ENCODE data around the gene POU4F2.

Gene POU4F2

DNA sequence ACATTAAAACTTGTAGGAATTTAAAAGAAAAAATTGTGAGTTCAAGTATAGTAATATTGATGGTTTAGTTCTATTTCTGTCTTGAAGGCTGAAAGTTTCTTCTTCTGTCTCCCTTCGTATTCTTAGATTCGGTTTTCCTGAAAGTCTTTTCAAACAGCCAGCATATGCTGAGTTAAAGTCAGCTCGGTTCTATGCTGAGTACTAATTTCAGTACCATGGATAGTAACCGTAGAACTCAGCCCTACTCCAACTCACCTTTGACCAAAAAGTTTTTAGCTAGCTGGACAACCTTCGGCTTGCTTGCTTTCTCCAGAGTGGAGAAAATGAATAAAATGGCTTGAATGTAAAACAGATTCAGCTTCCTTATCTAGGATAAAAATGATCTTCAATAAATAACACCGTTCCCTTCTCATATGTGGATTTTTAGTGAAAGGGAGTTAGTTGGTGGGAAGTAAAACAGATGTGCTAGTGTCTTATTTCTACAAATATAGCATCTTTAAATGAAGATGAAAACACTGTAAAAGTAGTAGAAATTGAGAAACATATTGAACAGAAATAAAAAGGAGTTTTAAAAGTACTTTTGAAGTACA lies 5.2 kb downstream of the POU4F2 start:
- TF ChIP-seq, protein P1, sequence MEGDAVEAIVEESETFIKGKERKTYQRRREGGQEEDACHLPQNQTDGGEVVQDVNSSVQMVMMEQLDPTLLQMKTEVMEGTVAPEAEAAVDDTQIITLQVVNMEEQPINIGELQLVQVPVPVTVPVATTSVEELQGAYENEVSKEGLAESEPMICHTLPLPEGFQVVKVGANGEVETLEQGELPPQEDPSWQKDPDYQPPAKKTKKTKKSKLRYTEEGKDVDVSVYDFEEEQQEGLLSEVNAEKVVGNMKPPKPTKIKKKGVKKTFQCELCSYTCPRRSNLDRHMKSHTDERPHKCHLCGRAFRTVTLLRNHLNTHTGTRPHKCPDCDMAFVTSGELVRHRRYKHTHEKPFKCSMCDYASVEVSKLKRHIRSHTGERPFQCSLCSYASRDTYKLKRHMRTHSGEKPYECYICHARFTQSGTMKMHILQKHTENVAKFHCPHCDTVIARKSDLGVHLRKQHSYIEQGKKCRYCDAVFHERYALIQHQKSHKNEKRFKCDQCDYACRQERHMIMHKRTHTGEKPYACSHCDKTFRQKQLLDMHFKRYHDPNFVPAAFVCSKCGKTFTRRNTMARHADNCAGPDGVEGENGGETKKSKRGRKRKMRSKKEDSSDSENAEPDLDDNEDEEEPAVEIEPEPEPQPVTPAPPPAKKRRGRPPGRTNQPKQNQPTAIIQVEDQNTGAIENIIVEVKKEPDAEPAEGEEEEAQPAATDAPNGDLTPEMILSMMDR (conservative IDR thresholded peaks at IDR 0.05; ENCODE audit: control insufficient read depth, insufficient read depth, low read depth, low read length) = no peak
- H3K4me3 ChIP-seq (ENCODE audit: control insufficient read depth, low read depth, low read length) = no peak overlapping the region
- peak; percentile 35 for DNase-seq (ENCODE audit: low read depth)

DNA sequence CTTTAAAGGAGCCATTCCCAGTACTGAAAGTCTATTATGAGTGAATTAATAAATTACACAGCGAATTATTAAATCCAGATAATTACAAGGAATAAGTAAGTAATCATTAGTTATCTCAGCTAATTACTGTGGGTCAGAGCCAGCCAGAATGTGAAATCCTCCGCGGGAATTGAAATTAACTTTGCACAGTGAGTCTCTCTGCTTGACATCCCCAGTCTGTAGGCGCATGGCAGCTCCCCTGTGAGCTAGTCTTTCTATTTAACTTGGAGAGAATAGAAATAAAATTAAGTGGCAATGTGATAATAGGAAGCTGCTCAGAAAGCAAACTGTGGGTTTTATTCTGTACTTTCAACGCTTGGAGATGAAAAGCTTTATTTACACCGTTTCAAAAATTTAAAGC lies 7.2 kb downstream of the POU4F2 start:
- TF ChIP-seq, protein P1 (conservative IDR thresholded peaks at IDR 0.05; ENCODE audit: control insufficient read depth, insufficient read depth, low read depth, low read length) = no peak
- H3K4me3 ChIP-seq (ENCODE audit: control insufficient read depth, low read depth, low read length) = no peak overlapping the region
- no peak for DNase-seq (ENCODE audit: low read depth)

DNA sequence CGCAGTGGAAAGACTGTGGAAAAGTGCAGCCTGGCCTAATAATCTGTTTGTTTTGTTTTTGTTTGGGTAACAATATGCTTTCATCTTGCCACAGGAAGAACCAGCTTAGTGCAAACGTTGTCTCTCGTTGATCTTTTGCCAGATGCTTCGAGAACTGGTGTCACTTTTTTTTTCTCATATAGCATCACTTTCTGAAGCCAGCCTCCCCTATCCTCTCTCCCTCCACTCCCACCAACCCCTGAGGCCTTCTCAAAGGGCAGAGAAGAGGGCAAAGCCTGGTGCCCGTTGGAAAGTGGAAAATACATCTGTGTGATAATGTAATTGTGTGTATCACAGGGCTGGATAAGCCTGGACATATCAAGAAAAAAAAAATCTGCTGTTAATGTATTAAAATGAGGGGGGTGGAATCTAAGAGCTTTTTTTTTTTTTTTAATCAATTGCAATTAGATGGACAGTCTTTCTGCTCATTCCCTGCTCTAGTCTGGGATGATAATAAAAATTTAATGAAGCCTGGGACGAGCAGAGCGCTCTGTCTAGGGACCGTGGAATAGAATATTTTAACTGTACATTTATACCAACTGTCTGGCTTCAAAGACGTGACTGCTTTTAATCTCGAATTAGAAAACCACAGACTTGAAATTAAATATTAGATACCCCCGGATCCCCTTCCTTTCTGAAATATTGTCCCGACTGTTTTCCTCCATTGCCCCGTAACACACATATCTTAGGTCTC lies 8.1 kb downstream of the POU4F2 start:
- DNase-seq (ENCODE audit: low read depth) = no peak
- H3K4me3 ChIP-seq (ENCODE audit: control insufficient read depth, low read depth, low read length) = no peak overlapping the region
- TF ChIP-seq, protein P1 (conservative IDR thresholded peaks at IDR 0.05; ENCODE audit: control insufficient read depth, insufficient read depth, low read depth, low read length) = no peak

DNA sequence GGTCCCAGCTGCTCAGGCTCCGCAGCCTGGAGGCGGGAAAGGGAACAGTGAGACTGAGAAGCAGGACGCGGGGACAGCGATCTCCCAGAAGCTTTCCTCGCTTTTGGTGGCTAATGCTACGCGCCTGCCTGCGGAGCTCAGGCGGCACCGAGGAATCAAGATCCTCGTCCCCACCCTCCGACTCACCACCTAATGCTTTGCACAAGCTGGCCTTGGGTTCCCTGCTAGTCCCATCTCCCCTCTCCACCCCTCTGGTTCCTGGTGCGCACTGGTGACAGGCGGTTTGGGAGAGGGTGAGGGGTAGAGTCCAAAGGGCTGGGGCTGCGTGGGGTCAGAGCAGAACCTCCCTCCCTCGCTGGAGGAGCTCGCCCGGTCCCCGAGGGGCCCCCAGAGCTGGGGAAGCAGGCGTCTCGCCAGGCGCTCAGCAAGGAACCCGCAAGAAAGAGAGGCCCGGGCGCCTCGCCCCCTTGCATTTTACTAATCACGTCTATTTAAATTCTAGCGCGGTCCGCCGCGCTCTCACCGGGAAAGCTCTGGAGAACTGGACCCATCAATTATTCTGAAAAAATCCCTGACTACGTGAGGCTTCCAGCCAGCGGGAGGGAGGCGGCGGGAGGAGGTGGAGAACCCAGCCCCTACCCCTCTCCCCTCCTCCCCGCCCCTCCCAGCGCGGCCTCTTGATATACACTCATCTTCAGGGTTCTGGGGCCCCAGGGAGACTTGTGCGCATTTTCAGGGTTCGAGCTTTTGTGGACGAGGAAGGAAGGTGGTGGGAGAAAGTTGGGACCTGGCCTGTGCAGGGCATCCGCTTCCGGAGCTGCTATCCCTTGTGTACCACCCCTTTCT lies 9.1 kb downstream of the POU4F2 start:
- no peak overlapping the region for H3K4me3 ChIP-seq (ENCODE audit: control insufficient read depth, low read depth, low read length)
- TF ChIP-seq, protein P1 (conservative IDR thresholded peaks at IDR 0.05; ENCODE audit: control insufficient read depth, insufficient read depth, low read depth, low read length) = no peak
- DNase-seq (ENCODE audit: low read depth) = no peak

DNA sequence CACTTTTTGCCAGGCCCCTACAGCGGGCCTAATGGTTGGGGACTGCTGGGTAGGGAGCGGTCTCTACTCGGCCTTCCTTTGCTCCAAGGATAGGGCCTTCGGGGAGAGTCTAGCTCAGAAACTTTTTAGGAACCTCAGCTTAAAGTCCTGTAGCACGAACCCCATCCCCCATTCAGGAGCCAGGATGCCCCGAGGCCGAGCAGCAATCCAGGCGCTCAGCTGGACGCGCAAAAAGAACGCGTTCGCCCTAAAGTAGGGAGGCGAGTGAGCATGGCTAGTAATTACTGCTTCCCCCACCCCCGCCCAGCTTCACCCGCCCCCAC lies 9.7 kb downstream of the POU4F2 start:
- DNase-seq (ENCODE audit: low read depth) = no peak
- TF ChIP-seq, protein P1 (conservative IDR thresholded peaks at IDR 0.05; ENCODE audit: control insufficient read depth, insufficient read depth, low read depth, low read length) = no peak
- H3K4me3 ChIP-seq (ENCODE audit: control insufficient read depth, low read depth, low read length) = no peak overlapping the region

DNA sequence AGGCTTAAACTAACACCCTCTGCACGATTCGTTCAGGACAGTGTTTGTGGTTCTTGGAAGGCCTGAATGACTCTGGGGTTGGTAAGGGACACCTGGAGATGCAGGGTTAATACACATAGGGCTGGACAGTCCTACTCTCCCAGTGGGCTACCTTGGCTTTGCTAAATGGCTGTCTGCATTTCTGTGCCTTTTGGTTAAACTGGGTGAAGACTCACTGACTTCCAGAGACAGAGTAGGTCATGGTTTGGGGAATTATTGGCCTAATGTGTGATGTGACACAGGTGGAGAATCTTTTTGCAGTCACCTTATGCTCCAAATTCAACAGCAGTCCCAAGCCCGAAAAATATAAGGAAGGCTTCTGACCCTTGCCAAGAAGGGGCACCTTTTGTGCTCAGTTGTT lies 10.5 kb downstream of the POU4F2 start:
- TF ChIP-seq, protein P1 (conservative IDR thresholded peaks at IDR 0.05; ENCODE audit: control insufficient read depth, insufficient read depth, low read depth, low read length) = no peak
- DNase-seq (ENCODE audit: low read depth) = no peak
- no peak overlapping the region for H3K4me3 ChIP-seq (ENCODE audit: control insufficient read depth, low read depth, low read length)

Data from fibroblast of mammary gland (primary cell).